Measurements from ENCODE around the gene PPP1R36.

DNA sequence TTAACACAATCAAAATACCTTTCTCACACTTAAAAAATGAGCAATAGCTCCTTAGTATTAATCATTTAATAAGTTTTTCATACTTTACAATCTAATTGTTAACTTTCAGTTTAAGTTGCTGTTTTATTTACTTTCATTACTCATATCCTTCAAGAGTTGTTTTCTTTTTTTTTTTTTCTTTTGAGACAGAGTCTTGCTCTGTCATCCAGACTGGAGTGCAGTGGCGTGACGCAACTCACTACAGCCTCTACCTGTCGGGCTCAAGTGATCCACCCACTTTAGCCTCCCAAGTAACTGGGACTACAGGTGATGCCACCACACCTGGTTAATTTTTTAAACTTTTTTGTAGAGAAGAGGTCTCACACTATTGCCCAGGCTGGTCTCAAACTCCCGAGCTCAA is 29.1 kb upstream of the PPP1R36 start:
- TF ChIP-seq POLR2AphosphoS5 (IDR thresholded peaks at IDR 0.05) (no peak), POLR2A (IDR thresholded peaks at IDR 0.05) (no peak)
- TF ChIP-seq, protein P1, sequence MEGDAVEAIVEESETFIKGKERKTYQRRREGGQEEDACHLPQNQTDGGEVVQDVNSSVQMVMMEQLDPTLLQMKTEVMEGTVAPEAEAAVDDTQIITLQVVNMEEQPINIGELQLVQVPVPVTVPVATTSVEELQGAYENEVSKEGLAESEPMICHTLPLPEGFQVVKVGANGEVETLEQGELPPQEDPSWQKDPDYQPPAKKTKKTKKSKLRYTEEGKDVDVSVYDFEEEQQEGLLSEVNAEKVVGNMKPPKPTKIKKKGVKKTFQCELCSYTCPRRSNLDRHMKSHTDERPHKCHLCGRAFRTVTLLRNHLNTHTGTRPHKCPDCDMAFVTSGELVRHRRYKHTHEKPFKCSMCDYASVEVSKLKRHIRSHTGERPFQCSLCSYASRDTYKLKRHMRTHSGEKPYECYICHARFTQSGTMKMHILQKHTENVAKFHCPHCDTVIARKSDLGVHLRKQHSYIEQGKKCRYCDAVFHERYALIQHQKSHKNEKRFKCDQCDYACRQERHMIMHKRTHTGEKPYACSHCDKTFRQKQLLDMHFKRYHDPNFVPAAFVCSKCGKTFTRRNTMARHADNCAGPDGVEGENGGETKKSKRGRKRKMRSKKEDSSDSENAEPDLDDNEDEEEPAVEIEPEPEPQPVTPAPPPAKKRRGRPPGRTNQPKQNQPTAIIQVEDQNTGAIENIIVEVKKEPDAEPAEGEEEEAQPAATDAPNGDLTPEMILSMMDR (IDR thresholded peaks at IDR 0.05): no peak

Data from sigmoid colon (tissue), 4 donors.